ENCODE results near the gene NDFIP2. TPM values are rescaled to one million over a fixed set of nuclear protein-coding genes. Genes with fewer than 3 reads are reported as not detected.

Gene NDFIP2
- total and polyA plus RNA-seq, 2 experiments from 2014 or later, result 28.3 to 28.7 TPM

GRCh38 chr13:79432992-79433391 lies 48.0 kb upstream of the NDFIP2 start (continued):
- TF ChIP-seq ZNF462 (CRISPR knock-in tag; IDR thresholded peaks at IDR 0.05), result no peak

GRCh38 chr13:79434556-79434955 lies 46.4 kb upstream of the NDFIP2 start:
- H3K4me3 Mint-ChIP-seq, result no peak overlapping the region
- peaks cover 3% of the 10 kb centered on the region; the same call in 2 of the 3 replicates for H3K4me1 Mint-ChIP-seq
- Histone ChIP-seq H3K79me2 (replicated peaks; ENCODE audit: insufficient read depth) (no peaks in the 10 kb centered on the region), H3K4me1 (ENCODE audit: insufficient read depth) (no peaks in the 10 kb centered on the region), H3K4me2 (no peak overlapping the region), H3F3A (replicated peaks; ENCODE audit: low read depth) (no peaks in the 10 kb centered on the region), H4K20me1 (replicated peaks; ENCODE audit: insufficient read depth) (no peaks in the 10 kb centered on the region), H3K4me3 (no peak overlapping the region), H2AFZ (no peak overlapping the region), H3K27me3 (ENCODE audit: insufficient read depth) (no peaks in the 10 kb centered on the region), H3K27ac (ENCODE audit: low read depth) (no peak overlapping the region), H3K9me2 (ENCODE audit: insufficient read depth) (no peaks in the 10 kb centered on the region), H3K36me3 (ENCODE audit: insufficient read depth) (no peaks in the 10 kb centered on the region)
- no peak overlapping the region for H3K27ac Mint-ChIP-seq
- no peak for ATAC-seq
- H3K36me3 Mint-ChIP-seq (ENCODE audit: low read depth), result no peaks in the 10 kb centered on the region
- DNase-seq (ENCODE audit: low spot score), result no peak
- no peaks in the 10 kb centered on the region for H3K9me3 Mint-ChIP-seq
- no peaks in the 10 kb centered on the region for H3K27me3 Mint-ChIP-seq (ENCODE audit: insufficient read depth, low read depth, poor library complexity)
- TF ChIP-seq EZH2phosphoT487 (IDR thresholded peaks at IDR 0.05; ENCODE audit: unreplicated experiment) (no peak), POLR2AphosphoS5 (IDR thresholded peaks at IDR 0.05; ENCODE audit: low read depth) (no peak), CTCF (conservative IDR thresholded peaks at IDR 0.05; ENCODE audit: low read depth in 2 of 2) (no peak), CREB1 (CRISPR knock-in tag; IDR thresholded peaks at IDR 0.05; ENCODE audit: low read depth) (no peak), JUNB (IDR thresholded peaks at IDR 0.05; ENCODE audit: unreplicated experiment) (no peak), REST (IDR thresholded peaks at IDR 0.05; ENCODE audit: unreplicated experiment) (no peak), EZH2 (IDR thresholded peaks at IDR 0.05; ENCODE audit: low read depth, unreplicated experiment) (no peak), ETS1 (IDR thresholded peaks at IDR 0.05) (no peak)

Measured in GM23338 (cell line).